ENCODE measurements around the gene STARD7.

DNA sequence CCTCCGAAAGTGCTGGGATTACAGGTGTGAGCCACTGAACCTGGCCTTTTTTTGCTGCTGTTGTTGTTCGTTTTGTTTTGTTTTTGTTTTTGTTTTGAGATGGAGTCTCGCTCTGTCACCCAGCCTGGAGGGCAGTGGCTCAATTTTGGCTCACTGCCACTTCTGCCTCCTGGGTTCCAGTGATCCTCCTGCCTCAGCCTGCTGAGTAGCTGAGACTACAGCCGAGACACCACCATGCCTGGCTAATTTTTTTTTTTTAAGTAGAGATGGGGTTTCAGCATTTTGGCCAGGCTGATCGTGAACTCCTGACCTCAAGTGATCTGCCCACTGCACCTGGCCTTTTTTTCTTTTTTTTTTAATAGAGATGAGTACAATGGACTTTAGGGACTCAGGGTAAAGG, 35.2 kb upstream of the STARD7 start:
- TF ChIP-seq, protein P1, sequence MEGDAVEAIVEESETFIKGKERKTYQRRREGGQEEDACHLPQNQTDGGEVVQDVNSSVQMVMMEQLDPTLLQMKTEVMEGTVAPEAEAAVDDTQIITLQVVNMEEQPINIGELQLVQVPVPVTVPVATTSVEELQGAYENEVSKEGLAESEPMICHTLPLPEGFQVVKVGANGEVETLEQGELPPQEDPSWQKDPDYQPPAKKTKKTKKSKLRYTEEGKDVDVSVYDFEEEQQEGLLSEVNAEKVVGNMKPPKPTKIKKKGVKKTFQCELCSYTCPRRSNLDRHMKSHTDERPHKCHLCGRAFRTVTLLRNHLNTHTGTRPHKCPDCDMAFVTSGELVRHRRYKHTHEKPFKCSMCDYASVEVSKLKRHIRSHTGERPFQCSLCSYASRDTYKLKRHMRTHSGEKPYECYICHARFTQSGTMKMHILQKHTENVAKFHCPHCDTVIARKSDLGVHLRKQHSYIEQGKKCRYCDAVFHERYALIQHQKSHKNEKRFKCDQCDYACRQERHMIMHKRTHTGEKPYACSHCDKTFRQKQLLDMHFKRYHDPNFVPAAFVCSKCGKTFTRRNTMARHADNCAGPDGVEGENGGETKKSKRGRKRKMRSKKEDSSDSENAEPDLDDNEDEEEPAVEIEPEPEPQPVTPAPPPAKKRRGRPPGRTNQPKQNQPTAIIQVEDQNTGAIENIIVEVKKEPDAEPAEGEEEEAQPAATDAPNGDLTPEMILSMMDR (IDR thresholded peaks at IDR 0.05), result no peak
- TF ChIP-seq POLR2A (IDR thresholded peaks at IDR 0.05), result no peak
- TF ChIP-seq POLR2AphosphoS5 (IDR thresholded peaks at IDR 0.05), result no peak
